IPS-18a (cell line): ENCODE results near the gene CRHR2.
A peak's percentile ranks its signal among the peaks of the same experiment; 100 is the strongest.

Experiments
- H3K27ac ChIP-seq: one replicate; pipeline ENCODE4 v1.5.1; 2013; ENCODE audit warnings: low read length
- H3K27me3 ChIP-seq: one replicate; pipeline ENCODE4 v1.6.1; 2013; ENCODE audit warnings: mild to moderate bottlenecking, low read length; ENCODE audit not compliant: control insufficient read depth, insufficient read depth
- H3K36me3 ChIP-seq: one replicate; pipeline ENCODE4 v1.6.1; 2013; ENCODE audit warnings: low read depth, low read length; ENCODE audit not compliant: control insufficient read depth
- H3K4me1 ChIP-seq: one replicate; pipeline ENCODE4 v1.6.1; 2013; ENCODE audit warnings: low read depth, low read length; ENCODE audit not compliant: control insufficient read depth
- H3K4me3 ChIP-seq: one replicate; pipeline ENCODE4 v1.5.1; 2013; ENCODE audit warnings: low read length
- H3K9ac ChIP-seq: one replicate; pipeline ENCODE4 v1.6.1; 2013; ENCODE audit warnings: mild to moderate bottlenecking, low read length, moderate library complexity
- H3K9me3 ChIP-seq: one replicate; pipeline ENCODE4 v1.6.1; 2013; ENCODE audit warnings: low read depth, low read length; ENCODE audit not compliant: control insufficient read depth

Gene CRHR2

DNA sequence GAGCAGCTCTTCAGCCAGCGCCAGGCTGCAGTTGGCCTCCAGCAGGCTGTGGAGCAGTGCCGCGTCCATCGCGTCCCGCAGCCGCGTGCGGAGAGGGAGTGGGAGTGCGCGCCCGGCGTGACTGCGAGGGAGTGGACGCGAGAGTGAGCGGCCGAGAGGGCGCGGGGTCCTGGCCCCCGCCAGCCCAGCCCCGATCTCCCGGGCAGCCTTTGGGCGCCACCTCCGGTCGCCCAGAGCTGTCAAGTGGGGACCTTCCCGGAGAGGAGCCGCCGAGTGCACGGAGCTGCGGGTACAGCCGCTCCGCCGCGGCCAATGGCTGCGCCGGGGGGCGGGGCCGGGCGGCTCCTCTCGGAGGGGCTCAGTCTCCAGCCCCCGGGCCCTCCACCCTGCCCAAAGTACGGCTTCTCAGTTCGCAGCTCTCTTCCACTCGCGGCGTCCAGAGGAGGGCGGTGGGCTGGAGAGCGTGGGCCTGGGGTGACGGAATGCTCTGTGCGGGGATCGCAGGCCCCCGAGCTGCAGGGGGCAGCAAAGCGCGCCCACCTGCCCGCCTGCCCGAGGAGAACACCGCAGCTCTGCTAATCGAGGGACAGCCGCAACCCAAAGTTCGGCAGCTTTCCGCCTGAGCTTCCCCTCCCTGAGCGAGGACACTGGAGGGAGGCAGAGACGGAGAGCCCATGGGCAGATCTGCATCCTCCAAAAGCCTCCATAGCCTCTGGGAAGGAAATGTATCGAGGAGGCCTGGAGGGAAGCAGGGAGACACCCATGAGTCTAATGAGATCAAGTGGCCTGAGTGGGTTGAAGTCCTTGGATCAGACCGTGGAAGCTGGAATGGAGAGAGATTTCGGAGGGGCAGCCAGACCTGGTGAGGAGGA is at the start of gene CRHR2:
CRHR2 (minus strand) TSS at position 245 of the 872 bp plus-strand sequence; CDS start at position 69, 176 bp downstream.
- peaks cover 41% of the 10 kb centered on the region for H3K27me3 ChIP-seq
- H3K4me1 ChIP-seq: no peaks in the 10 kb centered on the region
- H3K9ac ChIP-seq: no peak within 1 kb of the TSS
- H3K9me3 ChIP-seq: no peaks in the 10 kb centered on the region
- H3K36me3 ChIP-seq: no peaks in the 10 kb centered on the region
- H3K27ac ChIP-seq: no peak within 1 kb of the TSS
- peak within 1 kb of the TSS; percentile 60 for H3K4me3 ChIP-seq

DNA sequence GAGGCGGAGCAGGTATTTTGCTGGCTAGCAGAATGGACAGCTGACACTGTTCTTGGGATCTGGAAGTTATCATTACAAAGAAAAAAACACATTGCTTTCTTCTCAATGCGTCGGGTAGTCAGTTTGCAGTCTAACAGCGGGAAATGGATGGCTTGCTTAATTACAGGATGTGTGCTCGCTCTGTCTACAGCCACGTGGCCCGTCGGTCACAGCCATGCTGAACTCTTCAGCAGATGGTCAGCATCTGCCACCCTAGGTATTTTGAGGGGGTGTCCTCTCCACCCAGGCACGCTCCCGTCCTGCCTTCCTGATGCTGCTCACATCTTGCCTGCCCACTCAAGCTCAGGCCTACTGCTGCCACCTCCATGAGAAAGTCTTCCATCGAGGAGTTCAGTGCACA is 49.3 kb upstream of the CRHR2 start:
- no peaks in the 10 kb centered on the region for H3K27me3 ChIP-seq
- H3K27ac ChIP-seq: no peak overlapping the region
- peaks cover 12% of the 10 kb centered on the region for H3K4me1 ChIP-seq
- no peaks in the 10 kb centered on the region for H3K36me3 ChIP-seq
- no peak overlapping the region for H3K4me3 ChIP-seq
- H3K9ac ChIP-seq: no peak overlapping the region
- no peaks in the 10 kb centered on the region for H3K9me3 ChIP-seq

DNA sequence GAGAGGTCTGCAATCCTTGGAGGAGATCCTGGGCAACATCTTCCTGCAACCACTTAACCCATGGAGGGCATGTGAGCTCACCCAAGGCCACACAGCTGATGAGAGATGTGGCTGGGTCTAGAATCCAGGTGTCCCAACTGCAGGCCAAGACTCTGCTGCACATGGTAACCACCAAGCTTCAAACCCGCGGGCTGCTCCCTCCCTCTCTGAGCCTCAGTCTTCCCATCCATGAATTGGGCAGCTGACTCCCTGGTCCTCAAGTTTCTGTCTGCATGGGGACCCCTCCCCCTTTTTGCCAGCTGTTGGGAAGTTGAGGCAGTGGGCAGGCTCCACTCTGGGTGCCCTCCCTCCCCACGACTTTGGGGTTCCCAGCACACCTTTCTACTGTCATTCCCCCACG is 48.7 kb upstream of the CRHR2 start:
- no peaks in the 10 kb centered on the region for H3K9me3 ChIP-seq
- H3K27ac ChIP-seq: no peak overlapping the region
- no peaks in the 10 kb centered on the region for H3K36me3 ChIP-seq
- H3K9ac ChIP-seq: no peak overlapping the region
- H3K27me3 ChIP-seq: no peaks in the 10 kb centered on the region
- peaks cover 12% of the 10 kb centered on the region for H3K4me1 ChIP-seq
- H3K4me3 ChIP-seq: no peak overlapping the region

DNA sequence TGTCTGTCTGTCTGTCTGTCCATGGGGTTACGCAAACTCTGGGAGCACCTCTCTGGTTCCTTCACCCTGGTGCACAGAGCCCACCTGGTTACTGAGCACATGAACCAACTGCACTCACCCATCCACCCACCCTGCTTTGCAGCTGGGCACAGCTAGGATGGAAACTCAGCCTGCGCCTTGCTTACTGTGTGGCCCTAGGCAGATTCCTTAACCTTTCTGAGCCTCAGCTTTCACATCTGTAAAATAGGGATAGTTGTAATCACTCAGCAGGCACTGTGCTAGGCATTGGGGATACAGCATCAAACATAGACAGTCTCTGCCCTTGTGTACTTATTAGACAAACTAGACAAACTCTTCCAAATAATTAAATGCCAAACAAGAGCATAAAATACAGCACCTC is 47.8 kb upstream of the CRHR2 start:
- Histone ChIP-seq H3K27ac (no peak overlapping the region), H3K9ac (no peak overlapping the region), H3K9me3 (no peaks in the 10 kb centered on the region), H3K4me1 (peaks cover 15% of the 10 kb centered on the region), H3K4me3 (no peak overlapping the region), H3K36me3 (no peaks in the 10 kb centered on the region), H3K27me3 (no peaks in the 10 kb centered on the region)

DNA sequence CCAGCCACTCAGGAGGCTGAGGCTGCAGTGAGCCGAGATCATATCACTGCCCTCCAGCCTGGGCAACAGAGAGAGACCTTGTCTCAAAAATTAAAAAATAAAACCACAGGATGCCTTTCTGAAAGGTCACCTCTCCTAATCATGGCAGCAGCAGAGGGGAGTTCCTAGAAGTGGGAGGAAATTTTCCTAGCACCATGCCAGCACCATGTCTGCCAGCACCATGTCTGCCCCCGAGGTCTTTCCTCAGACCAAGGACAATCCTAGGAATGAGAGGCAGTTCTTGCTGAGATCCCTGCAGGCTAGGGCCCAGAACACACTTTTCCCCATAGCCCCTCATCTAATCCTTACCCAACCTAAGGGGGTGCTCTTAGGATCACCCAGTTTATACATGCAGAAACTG is 47.4 kb upstream of the CRHR2 start:
- H3K9me3 ChIP-seq: no peaks in the 10 kb centered on the region
- H3K4me1 ChIP-seq: peaks cover 16% of the 10 kb centered on the region
- H3K36me3 ChIP-seq: no peaks in the 10 kb centered on the region
- no peak overlapping the region for H3K9ac ChIP-seq
- H3K4me3 ChIP-seq: no peak overlapping the region
- H3K27ac ChIP-seq: no peak overlapping the region
- H3K27me3 ChIP-seq: no peaks in the 10 kb centered on the region

DNA sequence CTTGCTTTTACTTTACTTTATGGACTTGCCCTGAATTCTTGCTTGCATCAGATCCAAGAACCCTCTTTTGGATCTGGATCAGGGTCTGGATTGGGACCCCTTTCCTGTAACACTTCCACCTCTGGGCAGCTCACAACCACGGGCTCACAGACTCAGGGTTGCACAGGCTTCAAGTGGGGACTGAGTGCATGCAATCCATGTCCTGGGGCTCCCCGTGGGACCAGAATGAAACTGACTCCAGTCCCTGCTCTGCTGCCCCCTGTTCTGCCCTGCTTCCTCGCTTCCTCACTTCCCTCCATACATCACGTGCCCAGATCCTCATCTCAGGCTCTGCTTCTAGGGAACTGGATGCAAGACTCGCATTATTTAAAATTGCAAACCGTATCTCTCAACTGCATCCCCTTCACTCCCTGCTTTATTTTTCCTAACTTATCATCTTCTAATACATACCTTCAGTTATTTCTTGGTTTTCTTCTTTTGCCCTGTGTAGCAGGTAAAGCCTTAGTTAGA is 46.4 kb upstream of the CRHR2 start:
- no peaks in the 10 kb centered on the region for H3K9me3 ChIP-seq
- no peak overlapping the region for H3K9ac ChIP-seq
- no peak overlapping the region for H3K4me3 ChIP-seq
- H3K27me3 ChIP-seq: no peaks in the 10 kb centered on the region
- peaks cover 16% of the 10 kb centered on the region for H3K4me1 ChIP-seq
- no peaks in the 10 kb centered on the region for H3K36me3 ChIP-seq
- H3K27ac ChIP-seq: no peak overlapping the region

DNA sequence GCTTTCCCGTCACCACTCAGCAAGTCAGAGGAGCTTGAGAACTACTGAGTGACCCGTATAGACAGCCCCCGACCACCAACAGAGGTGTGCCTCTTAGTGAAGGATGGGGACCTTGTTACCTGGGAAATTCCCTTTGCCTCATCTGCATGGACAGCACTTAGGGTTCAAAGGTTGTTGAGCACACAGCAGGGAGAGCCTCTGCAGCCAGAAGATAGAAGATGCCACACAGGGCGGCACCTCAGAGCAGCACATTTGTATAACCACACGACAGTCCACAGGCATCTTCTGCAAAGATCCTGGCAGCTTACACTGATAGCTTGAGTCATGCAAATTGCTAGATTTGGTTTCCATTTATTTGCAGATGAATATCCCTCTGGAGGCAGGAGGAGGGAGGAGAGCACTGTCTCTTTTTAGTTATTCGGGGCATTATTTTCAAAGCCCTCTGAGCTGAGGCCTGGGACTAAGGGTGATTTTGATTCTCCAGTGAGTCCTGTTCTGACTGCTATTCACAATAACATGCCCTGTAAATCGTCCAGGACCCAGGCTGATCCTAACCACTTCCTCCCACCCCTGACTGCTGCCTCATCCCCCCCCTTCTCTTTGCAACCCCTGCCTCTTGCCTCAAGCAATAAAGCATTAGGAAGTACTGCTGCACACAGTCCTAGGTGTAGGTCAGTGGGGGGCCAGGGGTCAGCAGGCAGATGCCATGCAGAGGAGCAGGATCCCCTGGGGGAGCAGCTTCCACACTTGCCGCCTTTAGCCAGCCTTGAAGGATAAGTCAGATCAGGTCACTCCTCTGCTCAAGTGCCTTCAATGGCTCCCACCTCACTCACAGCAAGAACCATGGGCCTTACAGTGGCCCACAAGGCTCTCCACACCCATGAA is 45.0 kb upstream of the CRHR2 start:
- Histone ChIP-seq H3K27ac (peak overlapping the region; percentile 41), H3K27me3 (no peaks in the 10 kb centered on the region), H3K4me1 (peaks cover 16% of the 10 kb centered on the region), H3K9me3 (no peaks in the 10 kb centered on the region), H3K4me3 (no peak overlapping the region), H3K36me3 (no peaks in the 10 kb centered on the region), H3K9ac (no peak overlapping the region)

DNA sequence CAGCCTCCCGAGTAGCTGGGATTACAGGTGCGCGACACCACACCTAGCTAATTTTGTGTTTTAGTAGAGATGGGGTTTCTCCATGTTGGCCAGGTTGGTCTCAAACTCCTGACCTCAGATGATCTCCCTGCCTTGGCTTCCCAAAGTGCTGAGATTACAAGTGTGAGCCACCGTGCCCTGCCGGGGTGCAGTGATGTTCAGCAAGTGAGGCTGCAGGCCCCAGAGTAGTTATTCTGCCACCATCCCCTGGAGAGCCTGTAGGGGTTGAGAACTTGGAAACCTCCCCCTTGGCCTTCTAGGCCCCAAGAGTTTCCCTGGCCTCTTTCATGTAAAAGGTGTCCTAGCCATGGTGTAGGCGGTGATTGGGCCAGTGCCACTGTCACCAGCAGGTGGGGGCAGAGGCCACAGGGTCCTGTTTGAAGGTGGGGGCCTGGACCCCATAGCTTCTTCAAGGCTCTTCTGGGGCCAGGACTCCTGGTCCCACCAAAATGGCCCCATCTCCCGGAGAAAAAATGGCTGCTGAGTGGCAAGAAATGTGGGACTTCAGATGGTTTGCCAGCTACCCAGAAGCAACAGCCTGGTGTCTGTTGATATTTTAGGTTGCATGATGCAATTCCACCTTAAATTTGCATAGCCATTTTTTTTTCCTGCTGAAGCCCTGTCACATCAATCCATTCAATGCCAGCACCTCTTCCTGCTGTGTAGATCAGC is 44.2 kb upstream of the CRHR2 start:
- H3K27ac ChIP-seq: peak overlapping the region; percentile 41
- no peak overlapping the region for H3K9ac ChIP-seq
- no peaks in the 10 kb centered on the region for H3K9me3 ChIP-seq
- no peaks in the 10 kb centered on the region for H3K27me3 ChIP-seq
- no peak overlapping the region for H3K4me3 ChIP-seq
- H3K36me3 ChIP-seq: no peaks in the 10 kb centered on the region
- peaks cover 16% of the 10 kb centered on the region for H3K4me1 ChIP-seq

DNA sequence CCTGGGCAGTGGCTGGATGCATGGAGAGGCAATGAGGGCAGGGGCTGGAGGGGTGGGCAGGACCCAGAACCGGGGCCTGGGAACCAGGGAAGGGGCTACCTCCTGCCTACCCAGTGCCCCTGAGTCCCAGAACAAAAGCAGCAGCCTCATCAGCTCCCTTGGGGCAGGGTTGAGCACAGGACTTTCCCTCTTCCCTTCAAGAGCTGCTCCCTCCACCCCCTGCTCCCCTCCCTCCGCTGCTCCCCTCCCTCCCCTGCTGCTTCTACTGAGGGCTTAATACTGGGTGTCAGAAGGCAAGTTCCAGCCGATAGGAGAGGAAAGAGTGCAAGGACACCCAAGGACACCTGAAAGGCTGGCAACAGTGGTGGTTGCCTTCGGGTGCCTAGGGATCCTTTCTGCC is 41.5 kb upstream of the CRHR2 start:
- Histone ChIP-seq H3K9ac (no peak overlapping the region), H3K27me3 (no peaks in the 10 kb centered on the region), H3K27ac (no peak overlapping the region), H3K4me3 (no peak overlapping the region), H3K9me3 (no peaks in the 10 kb centered on the region), H3K36me3 (no peaks in the 10 kb centered on the region), H3K4me1 (peaks cover 16% of the 10 kb centered on the region)

DNA sequence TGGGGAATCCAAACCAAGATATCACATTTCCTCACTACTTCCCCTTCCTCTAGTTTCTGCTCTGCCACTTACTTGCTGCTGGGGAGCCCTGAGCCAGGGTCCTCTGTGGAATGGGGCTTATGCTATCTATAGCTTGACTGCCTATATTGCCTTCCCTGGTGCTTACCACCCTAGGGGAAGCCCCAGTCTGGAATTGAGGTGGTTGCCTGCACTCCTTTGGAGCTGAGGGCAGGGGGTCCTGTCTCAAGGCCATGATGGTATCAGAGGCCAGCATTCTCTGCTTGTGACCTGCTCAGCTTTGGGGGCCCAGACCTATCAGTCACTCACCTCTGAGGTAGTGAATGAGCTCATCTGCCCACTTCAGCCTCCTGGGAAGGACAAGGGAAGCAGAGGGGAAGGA is 40.4 kb upstream of the CRHR2 start:
- H3K27me3 ChIP-seq: no peaks in the 10 kb centered on the region
- peaks cover 13% of the 10 kb centered on the region for H3K4me1 ChIP-seq
- H3K36me3 ChIP-seq: no peaks in the 10 kb centered on the region
- H3K4me3 ChIP-seq: no peak overlapping the region
- no peak overlapping the region for H3K27ac ChIP-seq
- peaks cover 3% of the 10 kb centered on the region for H3K9me3 ChIP-seq
- H3K9ac ChIP-seq: no peak overlapping the region

DNA sequence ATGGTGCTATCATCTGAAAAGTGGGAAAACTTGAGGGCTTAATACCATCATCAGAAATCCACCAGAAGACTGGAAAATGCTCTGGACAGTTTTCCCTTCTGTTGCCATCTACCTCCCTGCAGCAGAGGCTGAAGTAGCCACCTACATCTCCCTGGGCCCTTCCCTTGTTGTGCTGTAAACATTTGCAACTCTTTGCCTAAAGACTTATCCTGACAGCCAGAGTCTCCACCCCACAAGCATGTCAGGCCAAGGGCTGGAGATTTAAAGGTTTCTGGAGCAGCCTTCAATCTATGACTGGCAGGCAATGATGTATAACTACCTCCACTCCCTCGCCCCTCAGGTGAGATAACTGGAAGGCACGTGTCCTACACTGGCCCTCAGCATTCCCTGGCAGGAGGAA is 39.9 kb upstream of the CRHR2 start:
- H3K4me1 ChIP-seq: peaks cover 9% of the 10 kb centered on the region
- H3K36me3 ChIP-seq: no peaks in the 10 kb centered on the region
- peaks cover 4% of the 10 kb centered on the region for H3K9me3 ChIP-seq
- H3K4me3 ChIP-seq: no peak overlapping the region
- no peaks in the 10 kb centered on the region for H3K27me3 ChIP-seq
- no peak overlapping the region for H3K9ac ChIP-seq
- no peak overlapping the region for H3K27ac ChIP-seq
